MV-4-11 (cell line): Measurements from ENCODE around the gene CDK3.
"Not testable (repeated sequence)": the region's sequence is repeated elsewhere in the genome, so short reads cannot be mapped to it uniquely, and the experiment has no call there.

Source experiments
- DNase-seq: peaks from one replicate; lab custom pipeline; 2025; lab: John Stamatoyannopoulos, UW

CDK3 gene

GRCh38 chr17:76000755-76001521 lies at the start of gene CDK3:
Gene CDK3, plus strand, starts transcription at chr17:76000855. Its CDS starts 571 bp downstream, at chr17:76001426.
- no peak for DNase-seq

GRCh38 chr17:75950855-75951554 lies 49.6 kb upstream of the CDK3 start:
- DNase-seq: no peak

GRCh38 chr17:75959051-75959838 lies 41.4 kb upstream of the CDK3 start:
- no peak for DNase-seq

- DNase-seq: no peak
Observed at GRCh38 chr17:75959839-75960511, 40.7 kb upstream of the CDK3 start.

GRCh38 chr17:75965468-75965867 lies 35.2 kb upstream of the CDK3 start:
- DNase-seq: no peak

- DNase-seq: not testable (repeated sequence)
Observed at GRCh38 chr17:75969044-75969443, 31.6 kb upstream of the CDK3 start.

- peak; percentile 62 for DNase-seq
Observed at GRCh38 chr17:75970011-75970523, 30.6 kb upstream of the CDK3 start.

GRCh38 chr17:75970626-75971025 lies 30.0 kb upstream of the CDK3 start:
- no peak for DNase-seq

- DNase-seq: not testable (repeated sequence)
Observed at GRCh38 chr17:75975187-75975586, 25.5 kb upstream of the CDK3 start.

- no peak for DNase-seq
Observed at GRCh38 chr17:75975757-75976174, 24.9 kb upstream of the CDK3 start.

- no peak for DNase-seq
Observed at GRCh38 chr17:75976175-75976848, 24.3 kb upstream of the CDK3 start.

GRCh38 chr17:75978938-75979704 lies 21.5 kb upstream of the CDK3 start, which contains the start of the genes ACOX1 and TEN1:
Gene ACOX1, minus strand, starts transcription at chr17:75979166. Its CDS starts 93 bp downstream, at chr17:75979073.
Gene TEN1, plus strand, starts transcription at chr17:75979240. Its CDS starts 6,953 bp downstream, at chr17:75986193.
- peak; percentile 96 for DNase-seq

GRCh38 chr17:75979705-75980187 lies 20.9 kb upstream of the CDK3 start:
- DNase-seq: no peak

GRCh38 chr17:75980188-75981018 lies 20.3 kb upstream of the CDK3 start:
- no peak for DNase-seq

- DNase-seq: no peak
Observed at GRCh38 chr17:75981019-75981615, 19.5 kb upstream of the CDK3 start.

GRCh38 chr17:75983501-75984181 lies 17.0 kb upstream of the CDK3 start:
- peak; percentile 27 for DNase-seq

- DNase-seq: no peak
Observed at GRCh38 chr17:75985986-75986385, 14.7 kb upstream of the CDK3 start.

- no peak for DNase-seq
Observed at GRCh38 chr17:75987041-75987440, 13.6 kb upstream of the CDK3 start.
